ENCODE measurements around the gene TOR1B. TPM values are rescaled to one million over a fixed set of nuclear protein-coding genes. Genes with fewer than 3 reads are reported as not detected.

Gene TOR1B
- total RNA-seq, 1 experiment from 2014 or later: 19.0 TPM

DNA sequence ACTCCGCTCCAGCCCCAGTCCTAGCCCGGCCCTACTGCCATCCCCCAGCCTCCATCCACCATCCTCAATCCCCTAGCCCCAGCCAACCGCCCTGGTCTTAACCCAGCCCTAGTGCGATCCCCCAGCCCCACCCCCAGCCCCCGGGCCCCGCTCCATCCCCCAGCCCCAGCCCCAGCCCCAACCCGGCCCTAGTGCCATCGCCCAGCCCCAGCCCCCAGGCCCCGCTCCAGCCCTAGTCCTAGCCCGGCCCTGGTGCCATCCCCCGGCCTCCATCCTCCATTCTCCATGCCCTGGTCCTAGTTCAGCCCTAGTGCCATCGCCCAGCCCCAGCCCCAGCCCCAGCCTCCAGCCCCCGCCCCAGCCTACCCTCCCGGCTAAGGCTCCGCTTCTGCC lies 20.6 kb downstream of the TOR1B start:
- Histone ChIP-seq H3K4me2 (ENCODE audit: low read length) (peak overlapping the region; percentile 84), H3K4me1 (ENCODE audit: control insufficient read depth in 1 of 2, insufficient read depth in 2 of 2, low read length in 2 of 2) (peaks cover 0 to 7% of the 10 kb centered on the region in 2 experiments; a peak in 2 of 4 replicates), H3K9me2 (ENCODE audit: insufficient read depth) (no peaks in the 10 kb centered on the region), H4K20me1 (ENCODE audit: insufficient read depth) (no peaks in the 10 kb centered on the region), H3K9me3 (ENCODE audit: control insufficient read depth in 1 of 2, insufficient read depth in 1 of 2, low read depth in 1 of 2, low read length in 2 of 2) (no peaks in the 10 kb centered on the region), H2AFZ (ENCODE audit: low read depth, low read length, poor library complexity, severe bottlenecking) (no peak overlapping the region), H3K36me3 (ENCODE audit: control insufficient read depth in 1 of 2, insufficient read depth in 2 of 2, low read length in 2 of 2) (peaks cover 13% of the 10 kb centered on the region in 2 experiments; a peak in 3 of 4 replicates), H3K9ac (ENCODE audit: low read length) (peak overlapping the region; percentile 83), H3K27me3 (ENCODE audit: insufficient read depth, low read length) (no peaks in the 10 kb centered on the region), H3K27ac (ENCODE audit: low read depth, low read length) (peak overlapping the region; percentile 83; the same call in 1 of the 2 replicates), H3K4me3 (replicated peaks in 1 of 2; ENCODE audit: low read depth in 1 of 2, low read length in 2 of 2) (peak overlapping the region; percentile 78 to 88), H3K79me2 (ENCODE audit: insufficient read depth, low read length) (peaks cover 11% of the 10 kb centered on the region)
- ATAC-seq (peak; percentile 24), DNase-seq (ENCODE audit: low read depth, low spot score) (no peak)
- no TSS peak for BruUV-seq (replicated peaks)
- RAD21 ChIA-PET (ENCODE audit: low non-redundant PET in 1 of 2, low total read pairs in 2 of 2, uncharacterized antibody in 2 of 2, unreplicated experiment in 2 of 2): no interaction called here
- POLR2A ChIA-PET: no interaction called here
- no peak for TF ChIP-seq TCF7L2 (IDR thresholded peaks at IDR 0.05; ENCODE audit: borderline replicate concordance, extremely low read depth, insufficient read depth, insufficient read length)
- intact Hi-C loops (cut with micrococcal nuclease): no loop called here
- CTCF ChIA-PET: no interaction called here

- no TSS peak for BruUV-seq (replicated peaks)
- Histone ChIP-seq H2AFZ (ENCODE audit: low read depth, low read length, poor library complexity, severe bottlenecking) (no peak within 1 kb of the TSS), H3K27me3 (ENCODE audit: insufficient read depth, low read length) (no peaks in the 10 kb centered on the region)
- peak; percentile 98 for TF ChIP-seq EGR1 (IDR thresholded peaks at IDR 0.05; ENCODE audit: low read depth)
- TF ChIP-seq MAX (IDR thresholded peaks at IDR 0.05): peak; percentile 97
- TF ChIP-seq, protein P1, sequence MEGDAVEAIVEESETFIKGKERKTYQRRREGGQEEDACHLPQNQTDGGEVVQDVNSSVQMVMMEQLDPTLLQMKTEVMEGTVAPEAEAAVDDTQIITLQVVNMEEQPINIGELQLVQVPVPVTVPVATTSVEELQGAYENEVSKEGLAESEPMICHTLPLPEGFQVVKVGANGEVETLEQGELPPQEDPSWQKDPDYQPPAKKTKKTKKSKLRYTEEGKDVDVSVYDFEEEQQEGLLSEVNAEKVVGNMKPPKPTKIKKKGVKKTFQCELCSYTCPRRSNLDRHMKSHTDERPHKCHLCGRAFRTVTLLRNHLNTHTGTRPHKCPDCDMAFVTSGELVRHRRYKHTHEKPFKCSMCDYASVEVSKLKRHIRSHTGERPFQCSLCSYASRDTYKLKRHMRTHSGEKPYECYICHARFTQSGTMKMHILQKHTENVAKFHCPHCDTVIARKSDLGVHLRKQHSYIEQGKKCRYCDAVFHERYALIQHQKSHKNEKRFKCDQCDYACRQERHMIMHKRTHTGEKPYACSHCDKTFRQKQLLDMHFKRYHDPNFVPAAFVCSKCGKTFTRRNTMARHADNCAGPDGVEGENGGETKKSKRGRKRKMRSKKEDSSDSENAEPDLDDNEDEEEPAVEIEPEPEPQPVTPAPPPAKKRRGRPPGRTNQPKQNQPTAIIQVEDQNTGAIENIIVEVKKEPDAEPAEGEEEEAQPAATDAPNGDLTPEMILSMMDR (IDR thresholded peaks at IDR 0.05 in 2 of 3, conservative IDR thresholded peaks at IDR 0.05 in 1 of 3; ENCODE audit: borderline replicate concordance in 1 of 3, insufficient read depth in 1 of 3, low read depth in 2 of 3, low read length in 2 of 3): no peak
- peak; percentile 84 for TF ChIP-seq ZBTB33 (IDR thresholded peaks at IDR 0.05; ENCODE audit: extremely low read depth, insufficient replicate concordance, low read length)
- no peak for TF ChIP-seq FOSL1 (IDR thresholded peaks at IDR 0.05; ENCODE audit: low read depth)
- TF ChIP-seq ZNF274 (IDR thresholded peaks at IDR 0.05; ENCODE audit: low read depth, low read length): no peak
- TF ChIP-seq, protein P2, sequence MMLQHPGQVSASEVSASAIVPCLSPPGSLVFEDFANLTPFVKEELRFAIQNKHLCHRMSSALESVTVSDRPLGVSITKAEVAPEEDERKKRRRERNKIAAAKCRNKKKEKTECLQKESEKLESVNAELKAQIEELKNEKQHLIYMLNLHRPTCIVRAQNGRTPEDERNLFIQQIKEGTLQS (IDR thresholded peaks at IDR 0.05): no peak
- peak; percentile 100 for TF ChIP-seq YY1 (IDR thresholded peaks at IDR 0.05; ENCODE audit: extremely low read depth, insufficient replicate concordance, low read depth, low read length)
- TF ChIP-seq EZH2phosphoT487 (IDR thresholded peaks at IDR 0.05; ENCODE audit: borderline replicate concordance): no peak
- TF ChIP-seq JUND (IDR thresholded peaks at IDR 0.05): no peak
- peak; percentile 39 for TF ChIP-seq TCF7L2 (IDR thresholded peaks at IDR 0.05; ENCODE audit: borderline replicate concordance, extremely low read depth, insufficient read depth, insufficient read length)
Observed at GRCh38 chr9:129823935-129824601, 21.1 kb downstream of the TOR1B start, which contains the start of gene TOR1A. Gene TOR1A (minus strand): TSS chr9:129824136. CDS start chr9:129824085, 51 bp downstream.

More at GRCh38 chr9:129823935-129824601, 21.1 kb downstream of the TOR1B start, which contains the start of gene TOR1A:
- Histone ChIP-seq H3K4me1 (ENCODE audit: control insufficient read depth in 1 of 2, insufficient read depth in 2 of 2, low read length in 2 of 2) (peaks cover 0 to 7% of the 10 kb centered on the region in 2 experiments; a peak in 2 of 4 replicates), H3K79me2 (ENCODE audit: insufficient read depth, low read length) (peaks cover 11% of the 10 kb centered on the region), H4K20me1 (ENCODE audit: insufficient read depth) (no peaks in the 10 kb centered on the region), H3K9me2 (ENCODE audit: insufficient read depth) (no peaks in the 10 kb centered on the region), H3K36me3 (ENCODE audit: control insufficient read depth in 1 of 2, insufficient read depth in 2 of 2, low read length in 2 of 2) (peaks cover 8 to 17% of the 10 kb centered on the region in 2 experiments; a peak in 3 of 4 replicates), H3K9ac (ENCODE audit: low read length) (peak within 1 kb of the TSS; percentile 83), H3K4me2 (ENCODE audit: low read length) (peak within 1 kb of the TSS; percentile 84), H3K9me3 (ENCODE audit: control insufficient read depth in 1 of 2, insufficient read depth in 1 of 2, low read depth in 1 of 2, low read length in 2 of 2) (no peaks in the 10 kb centered on the region), H3K27ac (ENCODE audit: low read depth, low read length) (peak within 1 kb of the TSS; percentile 83; the same call in 1 of the 2 replicates), H3K4me3 (replicated peaks in 1 of 2; ENCODE audit: low read depth in 1 of 2, low read length in 2 of 2) (peak within 1 kb of the TSS; percentile 78 to 88)
- peak; percentile 88 for ATAC-seq
- CTCF ChIA-PET: no interaction called here
- RAD21 ChIA-PET (ENCODE audit: low non-redundant PET in 1 of 2, low total read pairs in 2 of 2, uncharacterized antibody in 2 of 2, unreplicated experiment in 2 of 2): no interaction called here
- POLR2A ChIA-PET: no interaction called here
- intact Hi-C loops (cut with micrococcal nuclease): no loop called here
- peak; percentile 94 for DNase-seq (ENCODE audit: low read depth, low spot score)
